ENCODE data around the gene FBF1. TPM values are rescaled to one million over a fixed set of nuclear protein-coding genes. Genes with fewer than 3 reads are reported as not detected.

FBF1 gene
- total and polyA plus RNA-seq, 12 donors = 3.1 to 87.6 (median 17.4) TPM

- H3K4me1 ChIP-seq (replicated peaks in 1 of 2) = peaks cover 5 to 14% of the 10 kb centered on the region in 2 donors
- TF ChIP-seq CTCF (IDR thresholded peaks at IDR 0.05) (no peak), POLR2A (IDR thresholded peaks at IDR 0.05) (no peak)
- no peaks in the 10 kb centered on the region for H3K9me3 ChIP-seq (replicated peaks in 1 of 3)
- WGBS, 4 donors = 48 to 51% (median 49%) methylated on average over 8 of the region's 8 CpGs
- no peak for DNase-seq
- H3K36me3 ChIP-seq (replicated peaks in 1 of 2) = peaks cover 0 to 27% of the 10 kb centered on the region in 2 donors
- intact Hi-C loops (cut with DNase I) = no loop called here
- no peaks in the 10 kb centered on the region for H3K27me3 ChIP-seq
- no peak overlapping the region for H3K27ac ChIP-seq
- no peak overlapping the region for H3K4me3 ChIP-seq
Observed at GRCh38 chr17:75959051-75959838, 18.4 kb upstream of the FBF1 start.

GRCh38 chr17:75950855-75951554 is 10.2 kb upstream of the FBF1 start:
- H3K4me3 ChIP-seq = no peak overlapping the region
- 83 to 91% (median 89%) methylated on average over 7 to 8 of the region's 8 CpGs for WGBS, 4 donors
- H3K9me3 ChIP-seq (replicated peaks in 1 of 3) = no peaks in the 10 kb centered on the region
- DNase-seq = no peak
- H3K27me3 ChIP-seq = no peaks in the 10 kb centered on the region
- TF ChIP-seq POLR2A (IDR thresholded peaks at IDR 0.05) (no peak), CTCF (IDR thresholded peaks at IDR 0.05) (no peak)
- intact Hi-C loops (cut with DNase I) = no loop called here
- H3K4me1 ChIP-seq (replicated peaks in 1 of 2) = no peaks in the 10 kb centered on the region
- H3K36me3 ChIP-seq (replicated peaks in 1 of 2) = peaks cover 0 to 99% of the 10 kb centered on the region in 2 donors
- no peak overlapping the region for H3K27ac ChIP-seq

- TF ChIP-seq CTCF (IDR thresholded peaks at IDR 0.05) (no peak), POLR2A (IDR thresholded peaks at IDR 0.05) (no peak)
- 89 to 96% (median 91%) methylated on average over 6 of the region's 6 CpGs for WGBS, 4 donors
- H3K4me3 ChIP-seq = no peak overlapping the region
- H3K9me3 ChIP-seq (replicated peaks in 1 of 3) = no peaks in the 10 kb centered on the region
- no peaks in the 10 kb centered on the region for H3K27me3 ChIP-seq
- intact Hi-C loops (cut with DNase I) = no loop called here
- no peak for DNase-seq
- no peaks in the 10 kb centered on the region for H3K4me1 ChIP-seq (replicated peaks in 1 of 2)
- H3K36me3 ChIP-seq (replicated peaks in 1 of 2) = peaks cover 0 to 99% of the 10 kb centered on the region in 2 donors
- H3K27ac ChIP-seq = no peak overlapping the region
Observed at GRCh38 chr17:75950421-75950820, 9.6 kb upstream of the FBF1 start.

DNA sequence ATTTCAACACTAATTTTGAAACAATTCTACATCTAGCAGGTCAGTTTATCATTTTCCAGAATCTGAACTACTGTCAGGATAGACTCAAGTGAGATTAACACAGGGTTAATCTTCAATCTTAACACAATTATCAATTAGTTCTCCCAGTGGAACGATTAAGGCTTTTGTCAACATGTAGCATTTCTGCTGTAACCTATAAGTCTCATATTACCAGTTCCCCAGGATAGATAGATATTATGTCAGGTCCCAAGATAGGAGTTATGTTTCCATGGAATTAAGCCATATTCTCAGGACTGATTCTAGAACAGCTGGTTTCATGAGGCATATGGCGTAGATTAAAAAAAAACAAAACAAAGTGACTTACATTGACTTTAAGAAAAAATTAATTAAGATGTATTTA is 4.4 kb upstream of the FBF1 start:
- TF ChIP-seq CTCF (IDR thresholded peaks at IDR 0.05) = no peak
- no peak for TF ChIP-seq POLR2A (IDR thresholded peaks at IDR 0.05)
- Histone ChIP-seq H3K36me3 (replicated peaks in 1 of 2) (peaks cover 0 to 55% of the 10 kb centered on the region in 2 donors), H3K4me3 (no peak overlapping the region), H3K27me3 (no peaks in the 10 kb centered on the region), H3K27ac (no peak overlapping the region), H3K4me1 (replicated peaks in 1 of 2) (peaks cover 0 to 11% of the 10 kb centered on the region in 2 donors), H3K9me3 (replicated peaks in 1 of 3) (no peaks in the 10 kb centered on the region)
- intact Hi-C loops (cut with DNase I) = no loop called here
- 64 to 76% (median 73%) methylated on average over 2 of the region's 2 CpGs for WGBS, 4 donors
- DNase-seq = no peak

Data from adrenal gland (tissue), 12 donors.